Retinal pigment epithelial cell (primary cell): ENCODE measurements around the gene ERP27.

Experiments
- DNase-seq: peaks from one replicate; pipeline ENCODE4 v3.0.0-alpha.2; 2010; ENCODE audit warnings: low read depth
- H3K4me3 ChIP-seq: 2 replicates; pipeline ENCODE4 v1.5.1; 2011; ENCODE audit warnings: mild to moderate bottlenecking, low read length, control low read depth, moderate library complexity
- CTCF ChIP-seq: conservative IDR thresholded peaks from 2 replicates; pipeline ENCODE4 v1.5.1; 2011; ENCODE audit warnings: low read depth, low read length, control low read depth, inconsistent platforms

ERP27 gene

GRCh38 chr12:14900521-14901227 is 37.7 kb downstream of the ERP27 start:
- no peak for DNase-seq
- no peak overlapping the region for H3K4me3 ChIP-seq
- no peak for TF ChIP-seq CTCF

DNA sequence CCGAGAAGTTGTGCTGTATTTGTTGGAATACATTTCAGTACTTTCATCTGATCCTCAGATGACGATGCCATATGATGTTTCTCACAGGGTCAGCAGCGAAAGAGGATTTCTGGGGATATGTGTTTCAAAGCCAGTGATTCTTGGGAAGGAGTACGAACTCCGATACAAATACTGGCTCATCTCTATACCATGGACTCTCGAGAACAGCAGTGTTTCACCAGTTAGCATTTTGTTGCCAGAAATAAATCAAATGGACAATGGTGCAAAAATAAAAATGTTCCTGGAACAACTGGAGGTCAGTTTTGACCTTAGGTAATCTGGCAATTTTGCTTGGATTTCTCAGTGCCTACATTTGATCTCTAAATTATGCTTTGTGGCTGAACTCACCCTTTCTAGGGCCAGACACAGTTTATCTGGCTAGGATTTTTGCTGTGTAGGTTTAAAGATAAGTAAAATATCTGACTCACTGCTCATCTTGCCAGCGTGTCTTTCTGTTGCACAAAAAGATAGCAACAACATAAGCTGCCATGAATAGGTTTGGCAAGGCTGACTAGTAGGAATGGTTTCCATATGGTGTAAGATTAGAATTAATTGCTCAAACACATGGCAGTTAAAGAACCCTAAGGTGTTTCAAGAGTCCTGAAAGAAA is 41.7 kb downstream of the ERP27 start:
- DNase-seq = no peak
- H3K4me3 ChIP-seq = no peak overlapping the region
- no peak for TF ChIP-seq CTCF

DNA sequence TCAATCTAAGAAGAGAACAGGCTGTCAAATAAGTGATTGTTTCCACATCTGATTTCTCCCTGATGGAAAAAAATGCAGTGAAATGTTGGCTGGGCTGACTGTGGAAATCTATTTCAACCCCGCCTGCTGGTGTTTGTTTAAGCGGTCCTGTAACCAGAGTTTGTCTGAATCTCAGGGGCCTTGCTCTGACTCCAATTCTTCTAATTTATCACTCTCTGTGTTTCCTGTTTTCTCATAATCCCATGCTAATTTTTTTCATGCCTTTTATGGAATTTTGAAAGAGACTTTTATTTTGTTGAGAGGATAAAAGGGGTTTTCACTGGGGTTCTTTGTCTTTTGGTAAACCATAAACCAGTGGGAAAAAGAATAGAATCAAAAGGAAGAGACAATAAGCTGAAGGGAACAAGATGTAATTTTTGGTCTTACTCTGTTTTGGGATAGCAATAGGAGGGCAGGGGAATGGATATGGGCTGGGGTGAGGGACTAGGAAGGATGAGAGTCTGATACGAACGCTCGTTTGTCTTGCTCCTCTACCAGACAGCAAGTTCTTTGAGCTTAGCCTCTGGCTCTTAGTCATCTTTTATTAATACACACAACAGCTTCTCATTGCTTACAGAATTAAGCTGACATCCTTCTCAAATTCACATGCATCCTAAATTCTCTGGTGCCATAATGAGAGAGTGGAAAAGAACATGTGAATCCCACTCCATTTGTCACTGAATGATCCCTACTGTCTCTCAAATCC is 44.7 kb downstream of the ERP27 start:
- no peak for DNase-seq
- no peak for TF ChIP-seq CTCF

DNA sequence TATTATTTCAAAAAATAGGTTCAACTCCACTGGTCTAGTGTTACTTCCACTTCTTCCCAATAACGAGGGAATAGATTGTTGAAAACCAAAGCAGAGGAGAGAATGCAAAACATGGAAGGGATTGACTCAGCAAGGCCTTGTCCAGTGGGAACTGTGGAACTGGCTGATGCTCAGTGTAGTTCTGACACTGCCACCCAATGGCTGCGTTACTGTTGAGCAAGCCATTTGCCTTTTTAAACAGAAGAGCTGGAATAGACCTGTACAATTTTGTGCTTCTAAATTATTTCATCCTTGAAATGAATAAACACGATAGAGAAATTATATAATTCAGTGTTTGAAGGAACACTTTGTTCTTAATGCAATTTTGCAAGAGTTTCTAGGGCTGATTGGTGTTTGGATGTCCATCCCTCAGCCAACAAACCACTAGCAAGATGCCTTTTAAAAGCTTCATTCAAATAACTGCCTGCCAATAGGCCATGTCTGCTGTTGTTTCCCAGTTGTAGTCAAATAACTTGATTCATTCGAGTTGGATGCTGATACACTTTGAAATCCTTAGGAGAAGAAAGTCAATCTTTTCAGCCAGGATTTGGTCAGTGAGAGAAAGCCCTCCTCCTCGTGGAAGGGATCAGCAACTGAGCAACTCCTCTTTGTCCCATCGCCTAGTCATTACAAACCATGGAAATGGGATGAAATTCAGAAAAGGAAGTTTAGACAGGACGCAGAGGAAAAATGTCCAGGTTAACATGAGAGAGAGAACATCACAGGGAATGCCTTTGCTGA is 45.4 kb downstream of the ERP27 start:
- H3K4me3 ChIP-seq = no peak overlapping the region
- DNase-seq = no peak
- no peak for TF ChIP-seq CTCF

More for the DNA sequence above, 44.7 kb downstream of the ERP27 start:
- no peak overlapping the region for H3K4me3 ChIP-seq

- TF ChIP-seq CTCF = no peak
- H3K4me3 ChIP-seq = no peak overlapping the region
- DNase-seq = no peak
Measured at GRCh38 chr12:14890701-14891100, 47.6 kb downstream of the ERP27 start.

DNA sequence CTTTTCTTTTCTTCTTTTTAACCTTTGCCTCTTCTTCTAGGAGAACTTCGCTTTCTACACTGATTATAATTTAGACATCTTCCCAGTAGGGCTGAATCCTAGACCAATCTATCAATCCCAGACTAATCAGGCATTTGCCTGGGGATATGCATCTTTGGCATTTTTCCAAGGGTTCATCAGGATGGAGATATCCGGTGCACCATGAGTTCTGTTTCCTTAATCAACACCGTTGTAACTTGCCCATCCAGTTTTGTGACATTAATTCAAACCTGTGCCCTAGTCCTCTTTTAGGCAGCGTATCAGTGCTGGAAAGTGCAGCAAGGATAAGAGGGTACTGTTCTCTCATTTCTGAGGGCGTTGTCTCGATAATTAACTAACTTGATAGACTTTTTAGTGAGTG is 52.1 kb downstream of the ERP27 start:
- TF ChIP-seq CTCF = no peak
- H3K4me3 ChIP-seq = no peak overlapping the region
- DNase-seq = no peak
